Measurements from ENCODE around the gene ANKRD44.

DNA sequence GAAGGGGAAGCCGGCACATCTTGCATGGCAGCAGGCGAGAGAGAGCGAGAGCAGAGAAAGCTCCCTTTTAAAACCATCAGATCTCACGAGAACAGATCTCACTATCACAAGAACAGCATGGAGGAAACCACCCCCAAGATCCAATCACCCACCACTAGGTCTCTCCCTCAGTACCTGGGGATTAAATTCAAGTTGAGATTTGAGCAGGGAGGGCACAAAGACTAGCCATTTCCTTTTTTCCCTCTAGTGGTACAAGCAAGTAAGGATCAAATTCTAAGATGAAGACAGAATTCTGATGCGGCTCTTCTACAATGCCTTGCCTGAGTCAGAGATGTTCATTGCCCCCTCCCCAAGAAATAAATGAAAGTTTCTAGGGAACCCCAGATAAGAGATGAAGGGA is 45.6 kb upstream of the ANKRD44 start:
- TF ChIP-seq EZH2 (IDR thresholded peaks at IDR 0.05; ENCODE audit: insufficient read depth, poor library complexity, severe bottlenecking): no peak
- TF ChIP-seq EZH2phosphoT487 (IDR thresholded peaks at IDR 0.05; ENCODE audit: insufficient read depth, low read depth): no peak
